GM12873 (cell line): Measurements from ENCODE around the gene NMB.

Experiments used
- CTCF ChIP-seq: IDR thresholded peaks from 2 replicates; pipeline ENCODE4 v1.5.1; 2012; ENCODE audit warnings: low read depth, mild to moderate bottlenecking, moderate library complexity, low read length, control low read depth; ENCODE audit not compliant: insufficient read depth; ENCODE audit errors: missing control alignments

Gene NMB

GRCh38 chr15:84634228-84634837 is 23.7 kb downstream of the NMB start:
- TF ChIP-seq CTCF = no peak

GRCh38 chr15:84633311-84634227 is 24.4 kb downstream of the NMB start:
- no peak for TF ChIP-seq CTCF

GRCh38 chr15:84631706-84632272 is 26.2 kb downstream of the NMB start:
- TF ChIP-seq CTCF = no peak

GRCh38 chr15:84629033-84629432 is 29.0 kb downstream of the NMB start:
- no peak for TF ChIP-seq CTCF

GRCh38 chr15:84625123-84625522 is 32.9 kb downstream of the NMB start:
- no peak for TF ChIP-seq CTCF

GRCh38 chr15:84624359-84624758 is 33.6 kb downstream of the NMB start:
- TF ChIP-seq CTCF = no peak

GRCh38 chr15:84621358-84621979 is 36.5 kb downstream of the NMB start:
- TF ChIP-seq CTCF = no peak
